MCF 10A (cell line): ENCODE results near the gene PBX1. TPM values are rescaled to one million over a fixed set of nuclear protein-coding genes. Genes with fewer than 3 reads are reported as not detected.

Source experiments
- BruUV-seq: library from RNA; stranded (reverse); fragments of 400-500 nt; replicated peaks from 2 replicates; lab custom pipeline; 2021; lab: Mats Ljungman, UMichigan
- CTCF ChIA-PET: fragments of 300-600 bp; sonication (Branson Sonifier 250); formaldehyde crosslinking; extraction: SDS; loops from one replicate; lab custom pipeline; 2021; ENCODE audit warnings: antibody characterized with exemption, inconsistent platforms; lab: Yijun Ruan, JAX
- POLR2A ChIA-PET: fragments of 300-600, 350-650 bp; sonication (Branson Sonifier 250); formaldehyde crosslinking; extraction: SDS; loops from one replicate; lab custom pipeline; 2020; ENCODE audit warnings: antibody characterized with exemption, inconsistent platforms; lab: Yijun Ruan, JAX
- DNase-seq: peaks from one replicate; pipeline ENCODE4 v3.0.0-alpha.2; 2018; ENCODE audit not compliant: unreplicated experiment
- H3K27ac Mint-ChIP-seq: one replicate; pipeline ENCODE4 v1.8.0; 2022; ENCODE audit warnings: mild to moderate bottlenecking, low read depth, mixed read lengths; ENCODE audit not compliant: unreplicated experiment
- H3K27me3 Mint-ChIP-seq: one replicate; pipeline ENCODE4 v1.8.0; 2022; ENCODE audit warnings: mixed read lengths; ENCODE audit not compliant: insufficient read depth, unreplicated experiment
- H3K36me3 Mint-ChIP-seq: one replicate; pipeline ENCODE4 v1.8.0; 2022; ENCODE audit warnings: mild to moderate bottlenecking, moderate library complexity, mixed read lengths; ENCODE audit not compliant: insufficient read depth, unreplicated experiment
- H3K4me1 Mint-ChIP-seq: one replicate; pipeline ENCODE4 v1.8.0; 2022; ENCODE audit warnings: mixed read lengths; ENCODE audit not compliant: insufficient read depth, unreplicated experiment
- H3K4me3 Mint-ChIP-seq: one replicate; pipeline ENCODE4 v1.8.0; 2022; ENCODE audit warnings: mild to moderate bottlenecking, moderate library complexity, mixed read lengths; ENCODE audit not compliant: unreplicated experiment
- H3K9me3 Mint-ChIP-seq: one replicate; pipeline ENCODE4 v1.8.0; 2022; ENCODE audit warnings: mixed read lengths; ENCODE audit not compliant: unreplicated experiment
- CTCF ChIP-seq: fragments of 200-600 bp; IDR thresholded peaks from one replicate; pipeline ENCODE4 v1.8.0; 2022; ENCODE audit warnings: antibody characterized with exemption, mild to moderate bottlenecking; ENCODE audit not compliant: unreplicated experiment
- intact Hi-C: fragments of 100-400 bp; cut with micrococcal nuclease; formaldehyde crosslinking; loops from 2 replicates; pipeline ENCODE4 v1.14.1; 2022
- total RNA-seq: library from RNA; stranded (reverse); gene quantifications from 2 replicates; pipeline ENCODE4 v1.2.3, GENCODE V29; 2022

The PBX1 gene
- total RNA-seq, 1 experiment from 2014 or later: 5.8 TPM

GRCh38 chr1:164640686-164641352 lies 81.8 kb downstream of the PBX1 start:
- Mint-ChIP-seq H3K9me3 (no peaks in the 10 kb centered on the region), H3K27ac (no peak overlapping the region), H3K27me3 (no peaks in the 10 kb centered on the region), H3K4me3 (no peak overlapping the region), H3K36me3 (no peaks in the 10 kb centered on the region), H3K4me1 (peaks cover 38% of the 10 kb centered on the region)
- intact Hi-C loops: no loop called here
- TF ChIP-seq CTCF: no peak
- POLR2A ChIA-PET: interaction anchor here (0.6 kb wide), 1 partner anchor 82 kb away, joined by 3 read pairs; the partner anchor contains the start of gene PBX1
- DNase-seq: no peak
- CTCF ChIA-PET: interaction anchor here (0.6 to 2.0 kb wide), 9 partner anchors 14 to 1862 kb away, joined by 3 to 10 read pairs (median 4); no protein-coding TSS in a partner anchor
- BruUV-seq: no TSS peak

GRCh38 chr1:164641353-164641730 lies 82.4 kb downstream of the PBX1 start:
- TF ChIP-seq CTCF: no peak
- Mint-ChIP-seq H3K9me3 (no peaks in the 10 kb centered on the region), H3K4me3 (no peak overlapping the region), H3K27ac (peak overlapping the region; percentile 39), H3K4me1 (peaks cover 38% of the 10 kb centered on the region), H3K27me3 (no peaks in the 10 kb centered on the region), H3K36me3 (no peaks in the 10 kb centered on the region)
- POLR2A ChIA-PET: interaction anchor here (0.6 kb wide), 1 partner anchor 83 kb away, joined by 3 read pairs; the partner anchor contains the start of gene PBX1
- intact Hi-C loops: no loop called here
- CTCF ChIA-PET: interaction anchor here (0.6 to 2.0 kb wide), 8 partner anchors 14 to 1863 kb away, joined by 3 to 10 read pairs (median 4); no protein-coding TSS in a partner anchor
- no TSS peak for BruUV-seq
- no peak for DNase-seq

- Mint-ChIP-seq H3K9me3 (no peaks in the 10 kb centered on the region), H3K4me1 (peaks cover 26% of the 10 kb centered on the region), H3K36me3 (no peaks in the 10 kb centered on the region), H3K27me3 (no peaks in the 10 kb centered on the region), H3K27ac (no peak overlapping the region), H3K4me3 (no peak overlapping the region)
- POLR2A ChIA-PET: interaction anchor here (1.2 kb wide), 1 partner anchor 84 kb away, joined by 3 read pairs; the partner anchor contains the start of gene PBX1
- CTCF ChIA-PET: interaction anchor here (0.9 to 1.9 kb wide), 4 partner anchors 9 to 145 kb away, joined by 3 to 6 read pairs (median 4); no protein-coding TSS in a partner anchor
- no peak for DNase-seq
- intact Hi-C loops: no loop called here
- no peak for TF ChIP-seq CTCF
- BruUV-seq: no TSS peak
Observed at GRCh38 chr1:164643018-164643417, 84.0 kb downstream of the PBX1 start.

- intact Hi-C loops: no loop called here
- POLR2A ChIA-PET: no interaction called here
- no peaks in the 10 kb centered on the region for H3K27me3 Mint-ChIP-seq
- H3K27ac Mint-ChIP-seq: no peak overlapping the region
- H3K9me3 Mint-ChIP-seq: no peaks in the 10 kb centered on the region
- CTCF ChIA-PET: interaction anchor here (1.0 to 1.9 kb wide), 3 partner anchors 28 to 143 kb away, joined by 3 to 6 read pairs (median 3); no protein-coding TSS in a partner anchor
- no peak for TF ChIP-seq CTCF
- no peaks in the 10 kb centered on the region for H3K36me3 Mint-ChIP-seq
- H3K4me3 Mint-ChIP-seq: no peak overlapping the region
- BruUV-seq: no TSS peak
- peaks cover 32% of the 10 kb centered on the region for H3K4me1 Mint-ChIP-seq
- no peak for DNase-seq
Observed at GRCh38 chr1:164644268-164644667, 85.3 kb downstream of the PBX1 start.
